ENCODE measurements around the gene CHRDL2.

CHRDL2 gene

DNA sequence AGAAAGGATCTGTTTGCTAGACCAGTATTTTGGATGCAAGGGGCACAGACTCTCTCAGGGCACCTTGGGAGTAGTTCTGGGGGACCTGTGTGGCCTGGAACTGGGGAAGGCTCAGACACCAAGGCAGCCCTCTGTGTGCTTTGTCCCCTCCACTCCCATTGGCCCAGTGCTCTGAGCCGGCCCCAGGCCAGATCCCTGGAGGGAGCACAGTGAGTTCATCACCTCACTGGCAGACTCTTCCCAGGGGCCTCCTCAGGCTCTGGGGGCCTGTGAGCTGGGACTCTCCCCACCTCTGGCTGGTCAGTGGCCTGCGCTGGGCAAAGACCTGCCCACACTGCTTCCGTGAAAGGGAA is 51.7 kb downstream of the CHRDL2 start:
- DNase-seq = peak; percentile 22
- Mint-ChIP-seq H3K27me3 (peaks cover 26% of the 10 kb centered on the region), H3K4me1 (ENCODE audit: low read depth) (peaks cover 1% of the 10 kb centered on the region), H3K27ac (no peak overlapping the region), H3K9me3 (no peaks in the 10 kb centered on the region), H3K4me3 (no peak overlapping the region), H3K36me3 (ENCODE audit: low read depth) (no peaks in the 10 kb centered on the region)

DNA sequence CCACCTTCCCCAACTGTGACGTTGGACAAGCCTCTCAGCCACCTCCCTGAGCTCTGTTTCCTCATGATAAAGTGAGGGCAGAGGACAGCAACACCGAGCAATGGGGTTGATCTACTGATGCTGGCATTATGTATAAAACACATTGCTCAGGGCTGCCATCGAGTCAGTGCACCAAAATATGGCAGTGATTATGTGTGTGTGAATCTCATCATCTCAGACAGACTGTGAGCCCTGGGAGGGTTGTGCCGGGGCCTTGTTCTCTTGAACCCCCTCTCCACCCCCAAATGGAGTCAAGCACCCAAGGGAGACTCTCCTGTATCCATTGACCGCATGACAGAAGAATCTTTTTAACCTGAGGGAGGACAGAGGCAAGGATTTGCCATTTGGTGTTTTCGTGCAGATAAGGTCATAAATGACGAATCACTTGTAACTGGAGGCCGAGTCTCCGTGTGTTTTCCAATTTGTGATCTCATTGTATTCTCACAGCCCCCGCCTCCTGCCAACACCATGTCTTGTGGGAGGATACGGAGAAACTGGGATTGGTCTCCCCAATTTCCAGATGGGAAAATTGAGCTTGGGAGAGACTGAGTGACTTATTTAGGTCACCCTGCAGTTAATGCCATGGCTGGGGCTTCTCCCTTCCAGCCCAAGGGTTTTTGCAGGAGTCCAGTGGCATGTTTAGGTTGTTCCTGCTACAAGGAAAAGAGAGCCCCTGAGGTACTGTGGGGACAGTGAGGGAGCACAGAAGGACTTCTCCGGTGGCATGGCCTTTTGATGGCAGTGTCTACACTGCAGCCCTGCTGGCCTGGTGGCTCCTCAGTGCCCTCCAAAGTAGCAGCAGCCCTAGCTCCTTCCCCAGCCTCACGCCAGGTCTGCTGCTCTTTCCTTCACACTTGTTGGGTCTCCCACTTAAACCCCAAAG is 52.4 kb downstream of the CHRDL2 start:
- Mint-ChIP-seq H3K27ac (no peak overlapping the region), H3K36me3 (ENCODE audit: low read depth) (no peaks in the 10 kb centered on the region), H3K9me3 (no peaks in the 10 kb centered on the region), H3K4me1 (ENCODE audit: low read depth) (peaks cover 1% of the 10 kb centered on the region), H3K27me3 (peaks cover 20% of the 10 kb centered on the region), H3K4me3 (no peak overlapping the region)
- peak; percentile 0 for DNase-seq

DNA sequence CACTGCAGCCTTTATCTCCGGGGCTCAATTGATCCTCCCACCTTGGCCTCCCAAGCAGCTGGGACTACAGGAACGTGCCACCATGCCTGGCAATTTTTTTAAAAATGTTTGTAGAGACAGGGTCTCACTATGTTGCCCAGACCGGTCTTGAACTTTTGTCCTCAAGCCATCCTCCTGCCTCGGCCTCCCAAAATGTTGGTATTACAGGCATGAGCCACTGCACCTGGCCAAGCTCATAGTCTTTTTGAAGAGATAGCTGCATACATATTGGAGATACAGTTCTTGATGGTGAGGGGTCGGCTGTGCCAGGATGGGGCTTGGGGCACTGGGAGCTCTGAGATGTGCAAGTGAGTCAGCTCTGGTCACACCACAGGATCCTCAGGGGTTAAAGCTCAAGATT is 53.2 kb downstream of the CHRDL2 start:
- Mint-ChIP-seq H3K27ac (no peak overlapping the region), H3K36me3 (ENCODE audit: low read depth) (no peaks in the 10 kb centered on the region), H3K27me3 (peaks cover 16% of the 10 kb centered on the region), H3K9me3 (no peaks in the 10 kb centered on the region), H3K4me3 (no peak overlapping the region), H3K4me1 (ENCODE audit: low read depth) (peaks cover under 1% of the 10 kb centered on the region)
- DNase-seq = peak; percentile 15

DNA sequence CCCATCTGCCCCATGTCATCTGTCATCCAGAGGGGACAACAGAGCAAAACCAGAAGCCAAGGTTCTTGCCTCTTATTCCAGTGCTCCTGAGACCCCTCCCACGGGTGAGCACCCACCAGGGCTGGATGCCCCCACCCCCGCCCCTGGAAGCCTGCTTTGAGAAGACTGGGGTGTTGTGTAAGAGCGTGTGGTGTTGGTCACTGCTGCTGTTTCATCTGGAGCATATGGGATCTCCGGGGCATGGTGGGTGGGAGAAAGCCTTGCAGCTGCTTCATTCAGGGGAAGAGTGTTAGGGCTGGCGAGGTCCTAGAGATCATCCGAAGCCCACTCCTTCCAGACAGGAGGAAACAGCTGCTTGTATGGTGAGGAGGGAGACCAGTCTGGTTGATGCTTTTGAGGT is 54.1 kb downstream of the CHRDL2 start:
- Mint-ChIP-seq H3K4me3 (no peak overlapping the region), H3K27ac (no peak overlapping the region), H3K9me3 (no peaks in the 10 kb centered on the region), H3K36me3 (ENCODE audit: low read depth) (no peaks in the 10 kb centered on the region), H3K27me3 (peaks cover 7% of the 10 kb centered on the region), H3K4me1 (ENCODE audit: low read depth) (no peaks in the 10 kb centered on the region)
- DNase-seq = no peak

DNA sequence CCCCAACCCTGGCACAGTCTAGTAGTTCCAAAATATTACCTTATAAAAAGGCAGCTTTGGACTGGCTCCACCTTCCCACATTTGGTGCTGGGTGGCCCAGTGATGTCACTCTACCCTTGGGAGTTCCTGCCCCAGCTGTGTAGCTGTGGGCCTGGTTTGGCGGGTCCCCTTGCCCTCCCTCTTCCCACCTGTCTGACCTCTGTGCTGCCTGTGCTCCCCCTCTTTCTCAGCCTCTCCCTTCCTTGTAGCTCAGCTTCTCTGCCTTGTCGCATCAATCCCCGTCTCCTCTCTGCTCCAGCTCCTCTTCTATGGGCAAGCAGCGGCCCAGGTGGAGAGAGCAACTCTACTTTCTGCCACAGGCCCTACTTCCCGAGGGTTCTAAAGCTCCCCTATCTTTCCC is 54.6 kb downstream of the CHRDL2 start:
- Mint-ChIP-seq H3K4me3 (no peak overlapping the region), H3K36me3 (ENCODE audit: low read depth) (no peaks in the 10 kb centered on the region), H3K4me1 (ENCODE audit: low read depth) (no peaks in the 10 kb centered on the region), H3K27ac (no peak overlapping the region), H3K9me3 (no peaks in the 10 kb centered on the region), H3K27me3 (peaks cover 3% of the 10 kb centered on the region)
- no peak for DNase-seq

DNA sequence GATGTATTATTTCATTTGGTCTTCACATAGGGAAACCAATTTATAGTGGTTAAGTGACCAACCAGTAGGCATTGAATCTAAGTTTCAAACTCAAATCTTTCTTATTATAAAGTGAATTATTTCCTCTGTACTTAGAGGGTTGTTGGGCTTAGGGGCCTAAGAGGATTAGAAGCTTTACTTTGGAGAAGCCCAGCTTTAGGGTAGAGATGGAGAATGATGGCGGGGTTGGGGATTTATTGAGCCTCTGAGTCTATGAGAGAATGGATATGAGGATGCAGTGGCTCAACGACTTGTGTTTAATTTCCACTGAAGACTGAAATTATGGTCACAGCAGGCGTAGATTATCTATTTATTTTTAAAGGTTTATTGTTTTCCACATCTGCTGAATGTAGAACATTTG is 55.5 kb downstream of the CHRDL2 start:
- Mint-ChIP-seq H3K4me1 (ENCODE audit: low read depth) (no peaks in the 10 kb centered on the region), H3K4me3 (no peak overlapping the region), H3K9me3 (no peaks in the 10 kb centered on the region), H3K36me3 (ENCODE audit: low read depth) (no peaks in the 10 kb centered on the region), H3K27me3 (no peaks in the 10 kb centered on the region), H3K27ac (no peak overlapping the region)
- no peak for DNase-seq

DNA sequence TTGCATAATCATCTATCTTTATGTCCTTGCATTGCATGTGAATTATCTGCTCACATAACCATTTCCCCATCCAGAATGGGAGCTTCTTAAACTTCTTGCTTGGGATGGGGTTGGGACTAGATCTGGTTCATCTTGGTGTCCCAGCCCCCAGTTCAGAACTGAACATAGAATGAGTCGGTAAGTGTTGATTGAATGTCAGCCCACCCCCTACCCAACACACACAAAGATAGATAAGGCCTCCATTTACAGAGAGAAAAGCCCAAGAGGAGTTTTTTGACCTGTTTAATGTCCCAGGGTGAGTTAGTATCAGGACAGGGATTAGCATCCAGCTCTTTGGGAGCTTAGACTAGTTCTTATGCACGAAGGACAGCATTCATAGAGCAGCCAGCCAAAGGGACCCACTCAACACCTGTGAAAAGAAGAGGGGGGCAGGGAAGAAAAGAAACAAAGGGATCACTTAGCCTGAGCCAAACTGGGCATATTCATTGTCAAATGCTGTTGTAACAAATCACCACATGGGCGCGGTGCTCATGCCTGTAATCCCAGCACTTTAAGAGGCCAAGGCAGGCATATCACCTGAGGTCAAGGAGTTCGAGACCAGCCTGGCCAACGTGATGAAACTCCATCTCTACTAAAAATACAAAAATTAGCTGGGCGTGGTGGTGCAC is 57.4 kb downstream of the CHRDL2 start:
- Mint-ChIP-seq H3K36me3 (ENCODE audit: low read depth) (no peaks in the 10 kb centered on the region), H3K27me3 (no peaks in the 10 kb centered on the region), H3K4me1 (ENCODE audit: low read depth) (no peaks in the 10 kb centered on the region), H3K4me3 (no peak overlapping the region), H3K27ac (no peak overlapping the region), H3K9me3 (no peaks in the 10 kb centered on the region)
- no peak for DNase-seq

DNA sequence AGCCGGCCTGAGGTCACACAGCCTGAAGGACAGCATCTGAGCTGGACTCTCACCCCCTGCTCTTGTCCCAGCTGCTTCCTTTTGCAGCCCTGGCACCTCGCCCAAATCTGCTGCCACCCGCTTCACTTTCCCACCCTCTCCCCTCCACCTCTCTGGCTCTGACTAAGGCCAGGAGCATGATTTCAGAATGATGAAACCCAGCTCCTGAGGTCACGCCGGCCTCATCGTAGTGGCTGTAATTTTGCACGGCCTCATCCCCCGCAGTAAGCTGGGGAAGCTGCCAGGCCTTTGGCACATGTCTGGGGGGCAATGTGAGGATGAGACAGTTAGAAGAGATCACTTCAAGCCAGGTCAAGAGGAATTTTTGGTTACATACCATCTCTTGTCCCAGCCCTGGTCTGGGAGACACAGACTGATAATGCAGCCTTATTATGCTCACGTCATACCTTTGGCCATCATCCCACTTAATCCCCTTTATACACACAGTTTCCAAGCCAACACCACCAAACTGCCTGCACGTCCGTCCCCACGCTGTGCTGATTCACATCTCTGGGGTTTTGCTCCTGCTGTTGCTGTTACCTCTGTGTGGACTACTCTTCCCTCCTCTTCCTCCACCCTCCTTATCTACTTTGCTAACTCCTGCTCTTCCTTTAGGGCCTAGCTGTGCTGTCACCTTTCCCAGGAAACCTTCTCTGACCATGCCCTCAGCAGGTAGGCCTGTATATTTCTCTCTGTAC is 58.1 kb downstream of the CHRDL2 start:
- DNase-seq = no peak
- no peak overlapping the region for H3K27ac Mint-ChIP-seq
- no peaks in the 10 kb centered on the region for H3K4me1 Mint-ChIP-seq (ENCODE audit: low read depth)
- H3K4me3 Mint-ChIP-seq = no peak overlapping the region
- no peaks in the 10 kb centered on the region for H3K9me3 Mint-ChIP-seq
- H3K27me3 Mint-ChIP-seq = no peaks in the 10 kb centered on the region
- H3K36me3 Mint-ChIP-seq (ENCODE audit: low read depth) = no peaks in the 10 kb centered on the region

DNA sequence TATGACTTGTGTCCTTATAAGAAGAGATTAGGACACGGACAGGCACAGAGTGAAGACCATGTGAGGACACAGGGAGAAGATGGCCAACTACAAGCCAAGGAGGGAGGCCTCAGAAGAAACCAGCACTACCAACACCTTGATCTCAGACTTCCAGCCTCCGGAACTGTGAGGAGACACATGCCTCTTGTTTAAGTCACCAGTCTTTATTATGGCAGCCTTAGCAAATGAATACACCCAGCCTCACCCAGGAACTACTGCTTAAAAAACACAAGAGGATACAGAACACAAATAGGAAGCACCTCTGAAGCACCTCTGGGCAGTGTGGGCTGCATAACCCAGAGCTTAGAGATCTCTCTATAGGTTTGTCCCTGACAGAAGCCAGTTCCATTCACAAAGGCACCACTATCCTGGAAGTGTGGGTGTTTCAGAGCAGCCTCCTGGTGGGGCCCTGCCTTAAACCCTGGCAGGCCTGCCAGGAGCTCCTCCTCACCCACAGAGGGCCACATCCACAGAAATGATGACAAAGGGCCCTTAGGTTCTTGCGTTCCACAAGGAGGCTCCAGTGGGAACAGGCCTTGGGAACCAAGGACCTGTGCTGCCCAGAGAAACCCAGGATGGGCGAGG is 58.8 kb downstream of the CHRDL2 start:
- no peak overlapping the region for H3K4me3 Mint-ChIP-seq
- no peaks in the 10 kb centered on the region for H3K36me3 Mint-ChIP-seq (ENCODE audit: low read depth)
- DNase-seq = no peak
- no peaks in the 10 kb centered on the region for H3K9me3 Mint-ChIP-seq
- no peak overlapping the region for H3K27ac Mint-ChIP-seq
- no peaks in the 10 kb centered on the region for H3K27me3 Mint-ChIP-seq
- H3K4me1 Mint-ChIP-seq (ENCODE audit: low read depth) = no peaks in the 10 kb centered on the region

DNA sequence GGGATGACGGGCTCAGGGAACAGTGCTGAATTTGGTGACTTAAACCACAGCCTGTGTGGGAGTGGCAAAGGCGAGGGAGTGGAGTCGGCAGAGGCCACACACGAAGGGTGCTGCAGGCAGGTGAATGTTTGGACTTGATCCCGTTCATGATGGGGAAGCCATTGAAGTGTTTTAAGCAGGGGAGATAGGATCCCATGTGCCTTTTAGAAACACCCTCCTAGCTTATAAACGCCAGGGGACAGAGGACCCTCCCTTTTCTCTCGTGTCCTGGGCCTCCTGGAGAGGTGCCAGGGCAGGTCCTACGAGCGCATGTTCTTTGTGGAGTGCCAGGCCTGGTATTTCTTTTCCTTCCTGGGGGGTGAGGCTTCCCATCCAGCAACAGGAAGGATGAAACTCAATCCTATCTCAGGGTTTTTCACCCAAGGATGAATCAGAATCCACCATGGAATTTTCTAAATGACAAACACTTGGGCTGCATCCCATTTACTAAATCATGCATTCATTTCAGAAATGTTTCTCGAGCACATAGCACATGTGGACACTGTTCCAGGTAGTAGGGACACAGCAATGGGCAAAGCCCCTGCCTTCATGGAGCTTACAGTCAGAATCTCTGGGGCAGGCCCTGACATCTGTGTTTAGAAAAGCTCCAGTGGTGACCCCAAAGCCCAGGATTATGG is 59.6 kb downstream of the CHRDL2 start:
- no peaks in the 10 kb centered on the region for H3K27me3 Mint-ChIP-seq
- no peaks in the 10 kb centered on the region for H3K4me1 Mint-ChIP-seq (ENCODE audit: low read depth)
- H3K4me3 Mint-ChIP-seq = no peak overlapping the region
- DNase-seq = no peak
- H3K27ac Mint-ChIP-seq = no peak overlapping the region
- no peaks in the 10 kb centered on the region for H3K9me3 Mint-ChIP-seq
- H3K36me3 Mint-ChIP-seq (ENCODE audit: low read depth) = no peaks in the 10 kb centered on the region

DNA sequence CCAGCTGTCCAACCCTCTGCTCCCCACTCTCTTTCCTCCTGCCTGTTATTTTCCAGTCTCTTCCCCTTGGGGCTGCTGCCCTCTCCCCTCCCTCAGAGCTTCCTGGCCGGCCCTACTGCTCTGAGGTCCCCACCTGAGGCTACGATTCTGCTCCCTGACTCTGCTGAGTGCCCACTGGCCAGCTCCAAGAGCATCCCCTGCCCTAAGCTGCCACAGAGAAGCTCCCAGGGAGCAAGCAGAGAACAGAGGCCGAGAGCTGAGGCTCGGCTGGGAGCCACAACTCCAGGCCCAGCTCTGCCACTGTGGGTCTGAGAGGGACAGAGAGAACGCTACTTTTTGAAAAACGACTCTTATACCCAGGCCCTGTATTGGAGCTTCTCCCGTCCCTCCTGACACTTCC is 61.1 kb downstream of the CHRDL2 start:
- Mint-ChIP-seq H3K4me3 (no peak overlapping the region), H3K27ac (no peak overlapping the region)

DNA sequence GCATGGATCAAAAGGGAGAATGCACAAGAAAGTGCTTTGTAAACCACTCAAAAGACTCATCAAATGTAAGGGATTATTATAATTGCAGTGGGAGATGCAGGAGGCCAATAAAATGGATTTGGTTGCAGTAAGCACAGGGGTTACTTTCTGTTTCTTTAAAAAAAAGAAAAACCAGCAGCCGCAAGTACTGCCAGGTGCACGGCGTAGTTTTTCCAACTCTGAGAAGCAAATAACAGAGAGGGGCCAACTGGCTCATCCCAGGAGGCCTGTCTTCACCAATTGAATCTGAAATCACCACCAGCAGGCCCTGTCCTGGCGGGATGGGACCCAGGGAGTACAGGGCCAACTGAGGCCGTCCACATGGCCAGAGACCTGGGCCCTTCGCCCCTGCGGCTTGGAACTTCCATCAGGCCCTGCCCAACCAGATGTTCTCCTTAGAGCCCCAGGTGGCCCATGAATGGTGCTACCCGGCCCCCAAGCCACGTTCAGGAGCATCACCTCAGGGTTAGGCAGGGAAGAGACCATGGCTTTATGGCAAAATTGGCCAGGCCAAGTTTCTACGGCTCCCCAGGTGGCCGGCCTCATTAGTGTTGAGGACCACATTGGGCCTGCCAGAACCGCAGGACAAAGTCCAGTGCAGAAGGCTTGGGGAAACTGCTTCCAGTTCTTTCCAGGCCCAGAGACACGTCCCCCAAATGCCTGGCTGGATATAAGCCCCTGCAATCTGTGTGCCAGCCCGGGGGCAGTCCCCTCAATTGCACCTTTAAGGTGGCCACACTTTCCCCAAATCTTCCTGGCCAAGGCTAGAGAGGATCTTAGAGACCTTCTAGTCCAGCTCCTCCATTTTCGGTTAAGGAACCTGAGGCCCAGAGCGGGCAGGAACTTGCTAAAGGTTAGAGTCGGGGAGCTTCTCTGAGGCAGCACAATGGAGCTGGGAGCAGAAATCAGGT is 61.7 kb downstream of the CHRDL2 start:
- Mint-ChIP-seq H3K4me3 (no peak overlapping the region), H3K27ac (no peak overlapping the region), H3K9me3 (no peaks in the 10 kb centered on the region), H3K4me1 (ENCODE audit: low read depth) (no peaks in the 10 kb centered on the region), H3K27me3 (no peaks in the 10 kb centered on the region), H3K36me3 (ENCODE audit: low read depth) (no peaks in the 10 kb centered on the region)
- no peak for DNase-seq

More for the DNA sequence above, 61.1 kb downstream of the CHRDL2 start:
- Mint-ChIP-seq H3K9me3 (no peaks in the 10 kb centered on the region), H3K4me1 (ENCODE audit: low read depth) (no peaks in the 10 kb centered on the region), H3K36me3 (ENCODE audit: low read depth) (no peaks in the 10 kb centered on the region), H3K27me3 (no peaks in the 10 kb centered on the region)
- no peak for DNase-seq

DNA sequence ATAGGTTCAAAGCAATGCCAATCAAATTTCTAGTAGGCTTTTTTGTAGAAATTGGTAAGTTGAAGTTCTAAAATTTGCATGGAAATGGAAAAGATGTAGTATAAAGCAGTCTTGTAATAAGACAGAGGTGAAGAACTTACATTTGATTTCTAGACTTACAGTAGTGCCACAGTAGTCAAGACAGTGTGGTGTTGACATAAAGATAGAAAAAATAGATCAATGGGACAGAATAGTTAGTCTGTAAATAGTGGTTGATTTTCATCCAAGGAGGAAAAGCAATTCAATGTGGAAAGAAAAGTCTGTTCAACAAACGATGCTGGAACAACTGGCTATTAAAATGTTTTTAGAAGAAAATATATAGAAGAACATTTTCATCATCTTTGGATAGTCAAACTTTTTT is 67.9 kb downstream of the CHRDL2 start:
- H3K4me1 Mint-ChIP-seq (ENCODE audit: low read depth) = no peaks in the 10 kb centered on the region
- H3K36me3 Mint-ChIP-seq (ENCODE audit: low read depth) = peaks cover 39% of the 10 kb centered on the region
- DNase-seq = no peak
- no peaks in the 10 kb centered on the region for H3K27me3 Mint-ChIP-seq
- H3K27ac Mint-ChIP-seq = no peak overlapping the region
- no peak overlapping the region for H3K4me3 Mint-ChIP-seq
- H3K9me3 Mint-ChIP-seq = peaks cover 12% of the 10 kb centered on the region

Data from activated T-cell treated with anti-CD3 and anti-CD28 coated beads, Interleukin-2, amount 50 U/mL, for 24 hours (primary cell).